HG03064 (cell line): ENCODE data around the gene OR13J1.
"Not testable (repeated sequence)": the region's sequence is repeated elsewhere in the genome, so short reads cannot be mapped to it uniquely, and the experiment has no call there.

ENCODE experiments used
- ATAC-seq: cut with Tn5 transposase; IDR thresholded peaks from one replicate; pipeline ENCODE4 v1.9.1; 2021; ENCODE audit warnings: low read depth; ENCODE audit not compliant: unreplicated experiment

The OR13J1 gene

GRCh38 chr9:35905051-35905781 is 35.0 kb upstream of the OR13J1 start:
- no peak for ATAC-seq

GRCh38 chr9:35904338-35904737 is 34.1 kb upstream of the OR13J1 start:
- ATAC-seq: no peak

GRCh38 chr9:35903049-35903448 is 32.8 kb upstream of the OR13J1 start:
- ATAC-seq: no peak

GRCh38 chr9:35899021-35899420 is 28.8 kb upstream of the OR13J1 start:
- no peak for ATAC-seq

- no peak for ATAC-seq
Observed at GRCh38 chr9:35898337-35898736, 28.1 kb upstream of the OR13J1 start.

DNA sequence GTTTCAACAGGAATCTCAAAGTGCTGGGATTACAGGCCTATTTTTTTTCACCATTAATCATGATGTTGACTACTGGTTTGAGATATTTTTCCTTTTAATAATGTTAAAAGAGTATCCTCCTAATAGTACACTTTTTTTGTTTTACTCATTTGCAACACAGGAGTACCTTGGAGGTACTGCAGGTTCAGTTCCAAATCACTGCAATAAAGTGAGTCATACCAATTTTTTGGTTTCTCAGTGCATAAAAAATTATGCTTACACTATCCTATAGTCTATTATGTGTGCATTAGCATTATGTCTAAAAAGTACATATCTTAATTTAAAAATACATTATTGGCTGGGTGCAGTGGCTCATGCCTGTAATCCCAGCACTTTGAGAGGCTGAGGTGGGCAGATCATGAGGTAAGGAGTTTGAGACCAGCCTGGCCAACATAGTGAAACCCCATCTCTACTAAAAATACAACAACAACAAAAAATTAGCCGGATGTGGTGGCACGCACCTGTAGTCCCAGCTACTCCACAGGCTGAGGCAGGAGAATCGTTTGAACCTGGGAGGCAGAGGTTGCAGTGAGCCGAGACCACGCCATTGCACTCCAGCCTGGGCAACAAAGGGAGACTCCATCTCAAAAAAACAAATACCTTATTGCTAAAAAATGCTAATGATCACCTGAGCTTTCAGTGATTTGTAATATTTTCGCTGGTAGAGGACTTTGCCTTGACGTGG is 27.3 kb upstream of the OR13J1 start:
- not testable (repeated sequence) for ATAC-seq

DNA sequence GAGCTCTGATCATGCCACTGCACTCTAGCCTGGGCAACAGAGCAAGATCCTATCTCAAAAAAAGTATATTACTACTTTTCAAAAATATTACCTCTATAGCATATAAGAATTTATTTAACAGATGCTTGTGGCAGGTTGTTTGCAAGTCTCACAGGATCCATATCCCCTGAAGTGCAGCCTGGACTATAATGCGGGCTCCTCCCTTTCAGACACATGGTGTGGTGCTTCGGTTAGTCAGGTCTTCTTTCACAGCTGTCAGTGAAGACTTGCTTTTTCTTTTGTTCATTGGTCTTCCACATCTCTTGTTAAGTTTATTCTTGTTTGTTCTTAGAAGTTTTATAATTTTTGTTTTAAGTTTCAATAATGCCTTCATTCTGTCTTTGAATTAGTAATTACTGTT is 26.4 kb upstream of the OR13J1 start:
- ATAC-seq: no peak

DNA sequence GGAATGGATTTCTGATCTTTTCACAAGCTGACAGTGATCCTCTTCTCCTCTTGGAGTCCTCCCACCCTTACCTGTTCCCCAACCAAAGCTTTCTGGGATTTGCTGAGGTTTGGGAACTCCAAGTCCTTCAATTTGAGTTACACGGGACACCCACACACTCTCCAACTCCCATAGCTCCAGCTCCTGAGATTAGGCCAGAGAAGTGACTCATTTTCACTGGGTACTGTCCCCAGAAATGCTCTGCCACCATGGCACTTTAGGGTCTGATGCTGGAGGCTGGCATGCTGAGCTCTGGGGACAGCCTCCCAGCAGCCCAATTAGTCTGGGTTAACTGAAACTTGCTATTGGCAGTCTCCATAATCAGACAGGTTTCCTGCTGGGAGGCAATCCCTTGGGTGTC is 21.9 kb upstream of the OR13J1 start:
- ATAC-seq: no peak

GRCh38 chr9:35891646-35892045 is 21.4 kb upstream of the OR13J1 start:
- no peak for ATAC-seq

GRCh38 chr9:35884908-35885307 is 14.7 kb upstream of the OR13J1 start:
- not testable (repeated sequence) for ATAC-seq

DNA sequence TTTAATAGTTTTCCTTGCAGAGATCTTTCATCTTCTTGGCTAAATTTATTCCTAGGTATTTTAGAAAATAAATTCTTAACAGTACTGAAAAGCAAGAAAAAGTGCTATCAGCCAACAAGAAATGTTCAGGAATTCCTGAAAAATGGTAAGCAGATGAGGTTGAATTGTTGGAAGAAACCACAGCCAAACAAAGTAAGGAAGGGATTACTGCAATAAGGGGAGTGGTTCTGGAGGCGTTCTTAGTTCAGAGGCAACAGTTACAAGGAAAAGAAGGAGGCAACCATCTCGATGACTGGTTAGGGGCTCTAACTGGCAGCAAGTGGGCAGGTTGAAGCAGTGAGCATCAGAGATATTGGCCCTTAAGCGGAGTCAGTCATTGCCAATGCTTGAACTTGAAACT is 12.8 kb upstream of the OR13J1 start:
- ATAC-seq: no peak

- ATAC-seq: no peak
Observed at GRCh38 chr9:35882263-35882848, 12.2 kb upstream of the OR13J1 start.

DNA sequence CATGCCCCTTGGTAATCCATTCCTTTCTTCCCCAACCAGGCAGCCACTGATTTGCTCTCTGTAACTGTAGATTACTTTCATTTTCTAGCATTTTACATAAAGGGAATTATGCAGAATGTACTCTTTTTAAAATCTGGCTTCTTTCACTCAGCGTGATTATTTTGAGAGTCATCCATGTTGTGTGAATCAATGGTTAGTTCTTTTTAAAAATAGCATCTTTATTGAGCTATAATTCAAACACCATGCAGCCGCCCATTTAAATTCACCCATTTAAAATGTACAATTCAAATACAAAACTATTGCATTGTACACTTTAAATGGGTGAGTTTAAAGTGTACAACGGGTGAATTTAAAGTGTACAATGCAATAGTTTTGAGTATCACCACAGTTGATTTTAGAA is 2.3 kb upstream of the OR13J1 start:
- ATAC-seq: no peak

- no peak for ATAC-seq
Observed at GRCh38 chr9:35871545-35871944, 1.3 kb upstream of the OR13J1 start.

DNA sequence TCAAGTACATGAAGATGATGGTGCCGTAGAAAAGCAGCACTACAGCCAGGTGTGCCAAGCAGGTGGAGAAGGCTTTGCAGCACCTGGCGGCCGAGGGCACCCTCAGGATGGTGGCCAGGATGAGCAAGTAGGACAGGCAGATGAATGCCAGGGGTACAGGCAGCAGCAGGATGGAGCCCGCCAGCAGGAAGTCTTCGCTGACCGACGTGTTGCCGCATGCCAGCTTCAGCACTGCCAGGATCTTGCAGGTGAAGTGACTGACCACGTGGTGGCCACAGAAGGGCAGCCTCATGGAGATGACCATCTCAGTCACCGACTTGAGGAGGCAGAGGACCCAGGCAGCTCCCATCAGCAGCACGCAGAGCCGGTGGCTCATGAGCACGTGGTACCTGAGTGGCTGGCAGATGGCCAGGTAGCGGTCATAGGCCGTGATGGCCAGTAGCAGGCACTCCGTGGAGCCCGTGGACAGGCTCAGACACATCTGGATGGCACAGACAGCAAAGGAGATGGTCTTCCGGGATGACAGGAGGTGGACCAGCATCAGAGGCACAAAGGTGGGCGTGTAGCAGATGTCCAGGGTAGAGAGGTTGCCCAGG is 482 bp downstream of the OR13J1 start:
- no peak for ATAC-seq

DNA sequence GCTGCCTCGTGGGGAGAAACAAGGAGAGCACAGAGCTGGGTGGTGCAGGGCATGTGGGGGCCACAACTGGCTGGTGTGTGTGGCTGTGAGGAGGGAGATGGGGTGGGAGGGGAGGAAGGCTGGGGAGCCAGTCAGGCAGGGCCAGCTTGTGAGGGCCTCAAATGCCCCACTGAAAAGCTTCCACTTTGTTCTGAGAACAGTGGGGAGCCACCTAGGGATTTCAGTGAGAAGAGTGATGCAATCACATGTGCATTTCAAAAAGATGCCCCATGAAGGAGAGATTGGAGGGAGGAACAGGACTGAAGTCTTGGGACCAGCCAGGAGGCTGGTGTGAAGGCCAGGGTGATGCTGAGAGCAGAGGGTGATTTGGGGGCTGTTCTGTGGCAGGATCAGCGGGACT is 1.3 kb downstream of the OR13J1 start:
- ATAC-seq: no peak

DNA sequence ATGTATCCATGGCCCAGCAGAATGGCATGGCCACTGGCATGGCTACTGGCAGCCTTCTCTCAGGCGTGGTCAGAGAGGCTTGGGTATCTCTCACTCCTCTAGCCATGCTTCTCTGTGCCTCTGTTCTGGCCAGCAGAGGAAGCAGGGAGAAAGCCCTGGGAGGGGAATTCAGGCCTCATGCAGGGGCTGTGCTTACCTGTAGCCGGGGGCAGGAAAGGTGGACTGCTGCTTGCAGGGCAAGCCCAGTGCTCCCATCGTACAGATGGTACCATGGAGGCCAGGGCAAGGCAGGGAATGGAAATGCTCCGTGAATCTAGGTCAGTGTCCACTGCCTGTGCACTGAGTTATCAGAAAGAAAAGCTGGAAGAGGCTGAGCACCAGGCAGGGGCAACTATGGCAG is 2.7 kb downstream of the OR13J1 start:
- ATAC-seq: no peak

DNA sequence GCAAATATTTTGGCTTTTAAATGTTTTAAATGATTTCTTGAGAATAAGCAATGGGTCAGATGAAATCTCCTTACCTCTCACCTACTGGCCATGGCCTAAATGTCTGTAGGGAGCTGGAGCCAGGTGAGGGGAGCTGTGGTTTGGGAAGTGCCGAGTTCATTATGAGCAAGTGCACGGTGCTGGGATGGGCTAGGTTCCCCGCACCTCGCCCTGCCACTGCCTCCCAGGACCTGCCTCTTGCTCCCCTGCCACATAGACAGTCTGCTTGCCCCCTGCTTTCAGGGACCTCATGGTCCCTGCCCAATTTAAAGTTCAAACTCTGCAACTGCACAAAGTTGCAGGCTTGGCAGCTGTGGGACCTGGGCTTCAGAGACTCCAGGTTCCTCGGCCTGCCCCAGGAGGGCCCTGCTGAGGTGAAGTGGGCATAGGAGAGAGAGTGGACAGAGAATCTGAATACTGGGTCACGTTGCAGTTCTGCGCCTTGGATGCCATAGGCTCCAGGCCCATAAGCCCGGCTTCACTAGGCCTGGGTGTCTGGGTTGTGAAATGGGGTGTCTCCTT is 5.4 kb downstream of the OR13J1 start:
- ATAC-seq: no peak

GRCh38 chr9:35863583-35863982 is 6.6 kb downstream of the OR13J1 start:
- no peak for ATAC-seq

DNA sequence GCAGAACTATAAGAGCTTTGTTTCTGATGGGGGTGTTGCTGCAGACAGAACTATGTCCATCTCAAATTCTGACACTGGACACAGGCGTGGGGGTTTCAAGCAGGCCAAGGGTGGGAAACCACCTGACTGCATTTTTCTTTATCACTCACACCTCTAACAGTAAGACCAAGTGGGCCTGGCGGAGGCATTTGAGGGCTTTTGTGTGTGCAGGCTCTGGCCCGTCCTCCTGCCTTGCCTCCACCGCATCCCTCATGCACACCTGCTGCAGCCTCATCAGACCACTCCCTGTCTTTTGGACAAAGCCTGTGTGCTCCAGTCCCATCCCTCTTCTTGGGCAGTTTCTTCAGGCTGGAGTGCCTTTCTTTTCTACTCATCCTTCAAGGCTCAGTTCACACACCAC is 7.9 kb downstream of the OR13J1 start:
- ATAC-seq: no peak
